Esophagus muscularis mucosa (tissue), 4 donors: ENCODE results near the gene DLL3.

Experiments
- CTCF ChIP-seq, 3 experiments: fragments of 200-600 bp in 2 of 3; fragments of 450-650 bp in 1 of 3; sonication (generic) in 2 of 3; IDR thresholded peaks; one replicate each; pipeline ENCODE4 v1.5.1; 2017 to 2019; ENCODE audit warnings: antibody characterized with exemption in 3 of 3, mild to moderate bottlenecking in 2 of 3, moderate library complexity in 1 of 3
- EP300 ChIP-seq: sonication (generic); formaldehyde crosslinking; IDR thresholded peaks from one replicate; pipeline ENCODE4 v1.6.1; 2017; ENCODE audit warnings: antibody characterized with exemption
- POLR2AphosphoS5 ChIP-seq, 2 donors: sonication (generic); formaldehyde crosslinking; IDR thresholded peaks; one replicate each; pipeline ENCODE4 v1.6.1; 2017; ENCODE audit warnings: antibody characterized with exemption in 2 of 2

GRCh38 chr19:39472746-39473442 is 25.9 kb upstream of the DLL3 start:
- TF ChIP-seq CTCF (IDR thresholded peaks at IDR 0.05) (no peak), POLR2AphosphoS5 (IDR thresholded peaks at IDR 0.05) (no peak), EP300 (no peak)
